ENCODE results near the gene CORO1C. TPM values are rescaled to one million over a fixed set of nuclear protein-coding genes. Genes with fewer than 3 reads are reported as not detected.

CORO1C gene
- total and polyA plus RNA-seq, 4 donors: 23.2 to 58.6 (median 41.9) TPM

GRCh38 chr12:108696996-108697290 is 34.4 kb downstream of the CORO1C start:
- peaks cover 0 to 6% (median 5%) of the 10 kb centered on the region in 4 donors for H3K4me1 ChIP-seq (ENCODE audit: control insufficient read depth in 4 of 4, insufficient read depth in 4 of 4, low read length in 3 of 4)

DNA sequence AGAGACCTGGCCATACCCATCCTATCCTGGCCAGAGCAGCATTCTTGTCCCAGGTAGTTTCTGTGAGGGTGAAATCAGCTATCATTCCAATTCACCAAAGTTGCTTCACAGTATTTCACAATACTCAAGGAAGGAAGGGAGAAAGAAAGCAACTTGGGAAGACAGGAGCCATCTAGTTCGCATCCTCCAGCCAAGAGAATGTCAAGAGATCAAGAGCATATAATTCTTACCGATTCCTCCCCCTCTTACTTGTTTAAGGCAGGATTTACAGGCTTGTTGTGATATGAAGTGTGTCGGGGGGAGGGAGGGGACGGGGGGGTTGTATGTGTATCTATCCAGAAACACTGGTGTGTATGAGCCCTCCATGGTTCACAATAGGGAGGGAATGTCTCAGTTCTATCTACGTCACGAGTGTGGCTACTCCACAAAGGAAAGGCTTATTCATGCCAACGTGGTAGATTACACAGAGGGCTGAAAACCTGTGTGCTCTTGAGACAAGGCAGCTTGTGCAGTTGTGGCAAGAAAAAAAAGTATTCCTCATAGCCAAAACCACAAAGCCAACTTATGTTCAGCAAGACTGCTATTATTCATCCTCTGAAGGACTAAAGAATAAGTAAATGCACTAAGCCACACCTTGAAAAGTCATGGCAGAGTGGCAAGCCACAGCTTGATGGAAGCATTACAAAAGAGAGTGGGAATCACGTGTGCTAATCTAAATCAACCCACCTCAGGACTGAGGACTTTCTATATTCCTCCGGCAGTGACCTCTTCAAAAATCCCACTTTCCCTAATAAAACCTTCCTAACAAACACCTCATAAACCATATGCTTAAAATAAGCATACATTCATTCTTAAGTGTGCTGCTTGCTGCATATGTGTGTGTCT is 35.0 kb downstream of the CORO1C start:
- H3K9ac ChIP-seq (ENCODE audit: low read depth in 1 of 2, low read length in 2 of 2): no peak overlapping the region

More at GRCh38 chr12:108696996-108697290, 34.4 kb downstream of the CORO1C start:
- peaks cover 0 to 25% (median 13%) of the 10 kb centered on the region in 4 donors for H3K36me3 ChIP-seq (ENCODE audit: control insufficient read depth in 4 of 4, insufficient read depth in 3 of 4, low read depth in 1 of 4, low read length in 3 of 4)
- 81% methylated on average over 2 of the region's 2 CpGs for WGBS
- no peak overlapping the region for H3K9ac ChIP-seq (ENCODE audit: low read depth in 1 of 2, low read length in 2 of 2)
- no peaks in the 10 kb centered on the region for H3K9me3 ChIP-seq (ENCODE audit: control insufficient read depth in 4 of 4, low read length in 3 of 4)
- TF ChIP-seq, protein P1, sequence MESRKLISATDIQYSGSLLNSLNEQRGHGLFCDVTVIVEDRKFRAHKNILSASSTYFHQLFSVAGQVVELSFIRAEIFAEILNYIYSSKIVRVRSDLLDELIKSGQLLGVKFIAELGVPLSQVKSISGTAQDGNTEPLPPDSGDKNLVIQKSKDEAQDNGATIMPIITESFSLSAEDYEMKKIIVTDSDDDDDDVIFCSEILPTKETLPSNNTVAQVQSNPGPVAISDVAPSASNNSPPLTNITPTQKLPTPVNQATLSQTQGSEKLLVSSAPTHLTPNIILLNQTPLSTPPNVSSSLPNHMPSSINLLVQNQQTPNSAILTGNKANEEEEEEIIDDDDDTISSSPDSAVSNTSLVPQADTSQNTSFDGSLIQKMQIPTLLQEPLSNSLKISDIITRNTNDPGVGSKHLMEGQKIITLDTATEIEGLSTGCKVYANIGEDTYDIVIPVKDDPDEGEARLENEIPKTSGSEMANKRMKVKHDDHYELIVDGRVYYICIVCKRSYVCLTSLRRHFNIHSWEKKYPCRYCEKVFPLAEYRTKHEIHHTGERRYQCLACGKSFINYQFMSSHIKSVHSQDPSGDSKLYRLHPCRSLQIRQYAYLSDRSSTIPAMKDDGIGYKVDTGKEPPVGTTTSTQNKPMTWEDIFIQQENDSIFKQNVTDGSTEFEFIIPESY (IDR thresholded peaks at IDR 0.05): no peak
- TF ChIP-seq RXRA (IDR thresholded peaks at IDR 0.05) (no peak), EGR1 (IDR thresholded peaks at IDR 0.05; ENCODE audit: low read depth in 2 of 2) (no peak)
- H3K4me3 ChIP-seq (ENCODE audit: low read depth in 1 of 3, low read length in 3 of 3): no peak overlapping the region
- no peaks in the 10 kb centered on the region for H3K27me3 ChIP-seq (ENCODE audit: control insufficient read depth in 4 of 4, insufficient read depth in 4 of 4, low read length in 3 of 4)
- no peak for DNase-seq (ENCODE audit: low spot score)
- H3K27ac ChIP-seq (ENCODE audit: low read depth in 1 of 2, low read length in 2 of 2): no peak overlapping the region

More for the DNA sequence above, 35.0 kb downstream of the CORO1C start:
- DNase-seq (ENCODE audit: low spot score): no peak
- Histone ChIP-seq H3K27ac (ENCODE audit: low read depth in 1 of 2, low read length in 2 of 2) (no peak overlapping the region), H3K9me3 (ENCODE audit: control insufficient read depth in 4 of 4, low read length in 3 of 4) (no peaks in the 10 kb centered on the region), H3K36me3 (ENCODE audit: control insufficient read depth in 4 of 4, insufficient read depth in 3 of 4, low read depth in 1 of 4, low read length in 3 of 4) (peaks cover 0 to 25% (median 13%) of the 10 kb centered on the region in 4 donors), H3K27me3 (ENCODE audit: control insufficient read depth in 4 of 4, insufficient read depth in 4 of 4, low read length in 3 of 4) (no peaks in the 10 kb centered on the region), H3K4me1 (ENCODE audit: control insufficient read depth in 4 of 4, insufficient read depth in 4 of 4, low read length in 3 of 4) (peaks cover 0 to 12% (median 8%) of the 10 kb centered on the region in 4 donors), H3K4me3 (ENCODE audit: low read depth in 1 of 3, low read length in 3 of 3) (no peak overlapping the region)
- WGBS: 84% methylated on average over 9 of the region's 9 CpGs
- no peak for TF ChIP-seq FOXA2 (IDR thresholded peaks at IDR 0.05)
- no peak for TF ChIP-seq TAF1 (conservative IDR thresholded peaks at IDR 0.05)
- TF ChIP-seq HNF4A (conservative IDR thresholded peaks at IDR 0.05): no peak
- TF ChIP-seq GABPA (IDR thresholded peaks at IDR 0.05 in 1 of 2, conservative IDR thresholded peaks at IDR 0.05 in 1 of 2): no peak
- TF ChIP-seq, protein P2, sequence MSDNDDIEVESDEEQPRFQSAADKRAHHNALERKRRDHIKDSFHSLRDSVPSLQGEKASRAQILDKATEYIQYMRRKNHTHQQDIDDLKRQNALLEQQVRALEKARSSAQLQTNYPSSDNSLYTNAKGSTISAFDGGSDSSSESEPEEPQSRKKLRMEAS (IDR thresholded peaks at IDR 0.05): no peak
- TF ChIP-seq, protein P1 (IDR thresholded peaks at IDR 0.05): no peak
- no peak for TF ChIP-seq EGR1 (IDR thresholded peaks at IDR 0.05; ENCODE audit: low read depth in 2 of 2)
- no peak for TF ChIP-seq RXRA (IDR thresholded peaks at IDR 0.05)
- no peak for TF ChIP-seq REST (IDR thresholded peaks at IDR 0.05)
- TF ChIP-seq SP1 (IDR thresholded peaks at IDR 0.05): no peak
- TF ChIP-seq HNF4G (IDR thresholded peaks at IDR 0.05): no peak
- no peak for TF ChIP-seq FOXA1 (IDR thresholded peaks at IDR 0.05)
- TF ChIP-seq RAD21 (IDR thresholded peaks at IDR 0.05): no peak

Data from liver (tissue), 9 donors.